Fibroblast of peridontal ligament (primary cell): Measurements from ENCODE around the gene G6PC1.
"Not testable (repeated sequence)": the region's sequence is repeated elsewhere in the genome, so short reads cannot be mapped to it uniquely, and the experiment has no call there.

Experiments
- DNase-seq: peaks from one replicate; pipeline ENCODE4 v3.0.0-alpha.2; 2010; ENCODE audit errors: extremely low read depth

The G6PC1 gene

GRCh38 chr17:42901535-42902229 is 1.1 kb downstream of the G6PC1 start:
- DNase-seq: peak; percentile 9

DNA sequence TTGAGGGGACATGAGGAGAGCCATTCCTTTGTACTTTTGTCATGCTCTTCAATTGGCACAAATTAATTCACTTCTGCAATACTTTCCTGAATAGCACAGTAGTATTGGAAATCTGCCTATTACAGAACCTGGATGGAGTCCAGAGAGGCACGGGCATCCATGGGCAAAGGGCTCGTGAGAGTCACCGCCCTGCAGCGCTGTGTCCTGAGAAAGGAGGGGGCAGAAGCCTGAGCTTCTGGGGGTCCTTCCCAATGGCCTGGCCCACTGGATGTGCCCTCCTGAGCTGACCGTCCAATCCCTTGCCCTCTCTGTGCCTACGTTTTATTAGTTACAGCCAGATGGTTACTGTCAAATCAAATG is 3.5 kb downstream of the G6PC1 start:
- DNase-seq: no peak

GRCh38 chr17:42906772-42907446 is 6.3 kb downstream of the G6PC1 start:
- DNase-seq: no peak

DNA sequence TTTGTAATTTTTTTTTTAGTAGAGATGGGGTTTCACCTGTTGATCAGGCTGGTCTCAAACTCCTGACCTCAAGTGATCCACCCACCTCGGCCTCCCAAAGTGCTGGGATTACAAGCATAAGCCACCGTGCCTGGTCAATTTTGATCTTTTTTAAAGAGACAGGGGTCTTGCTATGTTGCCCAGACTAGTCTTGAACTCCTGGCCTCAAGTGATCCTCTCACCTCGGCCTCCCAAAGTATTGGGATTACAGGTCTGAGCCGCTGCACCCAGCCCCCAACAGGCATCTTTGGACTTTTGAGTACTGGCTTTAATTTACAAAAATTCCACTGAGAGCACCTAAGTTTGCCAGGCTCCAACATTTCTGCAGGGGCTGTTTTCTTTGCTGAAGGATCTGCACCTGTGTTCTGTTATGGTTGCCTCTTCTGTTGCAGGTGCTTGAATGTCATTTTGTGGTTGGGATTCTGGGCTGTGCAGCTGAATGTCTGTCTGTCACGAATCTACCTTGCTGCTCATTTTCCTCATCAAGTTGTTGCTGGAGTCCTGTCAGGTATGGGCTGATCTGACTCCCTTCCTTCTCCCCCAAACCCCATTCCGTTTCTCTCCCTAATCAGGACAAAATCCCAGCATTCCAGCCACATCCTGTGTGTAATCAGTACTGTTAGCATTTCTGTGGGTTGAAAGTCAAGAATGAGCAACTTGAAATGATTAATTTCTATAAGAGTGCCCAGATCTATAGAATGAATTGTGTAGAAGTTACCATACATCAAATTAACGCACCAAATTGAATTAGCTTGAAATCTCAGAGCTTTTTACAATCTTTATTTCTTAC is 8.5 kb downstream of the G6PC1 start:
- peak; percentile 54 for DNase-seq

DNA sequence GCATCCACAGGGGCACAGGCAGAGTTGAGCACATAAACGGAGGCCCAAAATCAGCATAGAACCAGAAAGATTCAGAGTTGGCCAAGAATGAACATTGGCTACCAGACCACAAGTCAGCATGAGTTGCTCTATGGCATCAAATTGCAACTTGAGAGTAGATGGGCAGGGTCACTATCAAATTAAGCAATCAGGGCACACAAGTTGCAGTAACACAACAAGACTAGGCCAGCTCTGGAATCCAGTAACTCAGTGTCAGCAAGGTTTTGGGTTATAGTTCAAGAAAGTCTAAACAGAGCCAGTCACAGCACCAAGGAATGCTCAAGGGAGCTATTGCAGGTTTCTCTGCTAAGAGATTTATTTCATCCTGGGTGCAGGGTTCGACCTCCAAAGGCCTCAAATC is 12.9 kb downstream of the G6PC1 start:
- peak; percentile 73 for DNase-seq

DNA sequence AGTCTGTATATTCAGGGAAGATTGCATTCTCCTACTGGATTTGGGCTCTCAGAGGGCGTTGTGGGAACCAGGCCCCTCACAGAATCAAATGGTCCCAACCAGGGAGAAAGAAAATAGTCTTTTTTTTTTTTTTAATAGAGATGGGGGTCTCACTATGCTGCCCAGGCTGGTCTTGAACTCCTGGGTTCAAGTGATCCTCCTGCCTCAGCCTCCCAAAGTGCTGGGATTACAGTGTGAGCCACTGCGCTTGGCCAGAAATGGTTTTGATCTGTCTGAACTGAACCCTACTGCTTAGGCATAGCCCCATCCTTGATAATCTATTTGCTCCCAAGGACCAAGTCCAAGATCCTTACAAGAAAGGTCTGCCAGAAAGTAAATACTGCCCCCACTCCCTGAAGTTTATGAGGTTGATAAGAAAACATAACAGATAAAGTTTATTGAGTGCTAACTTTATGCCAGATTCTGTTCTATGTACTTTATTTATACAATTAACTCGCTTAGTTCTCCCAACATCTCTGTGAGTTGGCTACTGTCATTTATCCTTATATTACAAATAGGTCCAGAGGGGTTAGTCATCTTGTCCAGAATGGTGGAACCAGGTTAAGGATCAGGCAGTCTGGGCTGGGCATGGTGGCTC is 13.5 kb downstream of the G6PC1 start:
- no peak for DNase-seq

GRCh38 chr17:42915288-42915687 is 14.7 kb downstream of the G6PC1 start:
- not testable (repeated sequence) for DNase-seq

GRCh38 chr17:42916388-42917235 is 16.0 kb downstream of the G6PC1 start:
- DNase-seq: peak; percentile 32

- no peak for DNase-seq
These were observed 16.6 kb downstream of the G6PC1 start for GRCh38 chr17:42917236-42917603.

DNA sequence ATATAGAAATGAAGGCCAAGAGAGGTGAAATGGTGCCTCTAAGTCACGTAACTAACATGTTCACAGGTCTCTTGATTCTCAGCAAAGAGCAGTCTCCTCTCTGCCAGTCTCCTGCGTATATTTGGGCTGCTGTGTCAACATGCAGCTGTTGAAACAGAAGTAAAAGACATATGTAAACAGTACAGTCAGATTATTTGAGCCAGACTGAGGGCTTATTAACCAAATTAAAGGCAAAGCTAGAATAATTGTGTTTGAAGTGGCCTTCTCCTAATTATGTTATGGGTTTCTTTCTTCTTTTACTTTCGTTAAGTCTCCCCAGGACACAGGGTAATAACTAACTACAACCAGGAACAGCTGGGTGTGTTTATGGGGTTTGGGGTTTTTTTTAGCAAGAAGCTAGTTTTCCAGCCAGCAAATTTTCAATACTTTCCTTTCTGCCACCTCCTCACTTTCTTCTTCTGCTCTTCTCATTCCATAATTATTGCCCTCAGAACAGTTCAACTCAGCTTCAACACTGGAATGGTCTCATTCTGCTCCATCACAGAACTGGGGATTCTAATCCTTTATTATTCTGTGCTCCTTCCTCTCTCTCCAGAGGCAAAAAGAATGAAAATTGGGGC is 18.4 kb downstream of the G6PC1 start:
- DNase-seq: peak; percentile 42

DNA sequence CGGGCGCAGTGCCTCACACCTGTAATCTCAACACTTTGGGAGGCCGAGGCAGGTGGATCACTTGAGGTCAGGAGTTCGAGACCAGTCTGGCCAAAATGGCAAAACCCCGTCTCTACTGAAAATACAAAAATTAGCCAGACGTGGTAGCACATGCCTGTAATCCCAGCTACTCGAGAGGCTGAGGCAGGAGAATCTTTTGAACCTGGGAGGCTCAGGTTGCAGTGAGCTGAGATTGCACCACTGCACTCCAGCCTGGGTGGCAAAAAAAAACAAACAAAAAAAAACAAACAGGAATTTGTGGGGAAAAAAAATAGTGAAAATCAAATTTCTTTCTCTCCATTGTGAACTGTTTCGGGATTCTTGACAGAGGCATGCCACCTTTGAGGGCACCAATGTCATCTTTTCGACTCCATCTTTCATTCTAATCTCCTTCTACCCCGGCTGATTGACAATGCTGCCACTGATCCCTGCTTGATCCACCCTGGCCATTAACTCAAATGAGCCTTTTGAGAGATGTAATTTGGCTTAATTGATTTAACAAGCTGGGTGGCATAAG is 19.0 kb downstream of the G6PC1 start:
- not testable (repeated sequence) for DNase-seq

DNA sequence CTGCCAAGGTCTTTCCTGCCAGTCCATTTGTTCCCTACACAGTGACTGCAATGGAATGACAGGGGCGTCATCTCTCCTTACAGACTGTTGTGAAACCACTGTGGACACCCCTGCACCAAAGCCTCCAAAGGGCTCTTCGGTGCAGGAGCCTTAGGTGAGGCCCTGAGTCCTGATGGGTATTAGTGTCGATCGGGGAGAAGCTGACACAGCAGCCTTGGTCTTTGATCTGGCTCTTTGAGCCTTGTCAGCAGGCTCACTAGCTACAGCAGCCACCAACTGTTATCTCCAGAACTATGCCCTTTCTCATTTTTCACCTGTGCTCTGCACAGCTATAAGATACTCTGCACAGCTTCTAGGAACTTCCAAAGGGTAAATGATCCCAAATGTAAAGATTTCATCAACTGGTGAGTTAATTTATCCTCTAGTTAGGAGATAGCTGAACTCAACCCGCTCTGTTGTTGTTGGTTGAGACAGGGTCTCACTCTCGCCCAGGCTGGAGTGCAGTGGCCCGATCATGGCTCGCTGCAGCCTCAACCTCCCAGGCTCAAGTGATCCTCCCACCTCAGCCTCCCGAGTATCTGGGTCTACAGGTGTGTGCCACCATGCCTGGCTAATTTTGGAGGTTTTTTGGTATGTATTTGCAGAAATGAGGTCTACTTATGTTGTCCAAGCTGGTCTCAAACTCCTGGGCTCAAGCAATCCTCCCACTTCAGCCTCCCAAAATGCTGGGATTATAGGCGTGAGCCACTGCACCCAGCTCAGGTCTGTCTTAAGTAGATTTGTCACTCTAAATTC is 19.7 kb downstream of the G6PC1 start:
- no peak for DNase-seq

GRCh38 chr17:42920922-42921321 is 20.3 kb downstream of the G6PC1 start:
- no peak for DNase-seq

DNA sequence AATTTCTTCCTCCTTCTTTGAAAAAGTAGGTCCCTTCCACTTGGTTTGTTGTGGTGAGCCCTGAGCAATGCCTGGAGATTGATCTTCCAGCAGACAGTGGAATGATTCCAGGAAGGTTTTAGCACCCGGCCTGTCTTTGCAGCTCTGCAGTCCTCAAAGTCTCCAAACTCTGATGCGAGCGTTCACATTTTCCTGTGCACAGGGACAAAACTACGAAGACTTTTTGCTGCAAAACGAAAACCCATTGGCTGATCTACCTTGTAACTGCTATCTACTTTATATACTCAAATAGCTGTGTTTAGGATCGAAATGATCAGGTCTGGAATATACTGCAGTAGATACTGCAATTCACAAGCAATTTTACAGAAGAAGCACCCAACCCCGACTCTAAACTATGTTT is 21.7 kb downstream of the G6PC1 start:
- DNase-seq: no peak

GRCh38 chr17:42923472-42923871 is 22.9 kb downstream of the G6PC1 start:
- DNase-seq: not testable (repeated sequence)

- no peak for DNase-seq
These were observed 24.3 kb downstream of the G6PC1 start for GRCh38 chr17:42924891-42925290.

DNA sequence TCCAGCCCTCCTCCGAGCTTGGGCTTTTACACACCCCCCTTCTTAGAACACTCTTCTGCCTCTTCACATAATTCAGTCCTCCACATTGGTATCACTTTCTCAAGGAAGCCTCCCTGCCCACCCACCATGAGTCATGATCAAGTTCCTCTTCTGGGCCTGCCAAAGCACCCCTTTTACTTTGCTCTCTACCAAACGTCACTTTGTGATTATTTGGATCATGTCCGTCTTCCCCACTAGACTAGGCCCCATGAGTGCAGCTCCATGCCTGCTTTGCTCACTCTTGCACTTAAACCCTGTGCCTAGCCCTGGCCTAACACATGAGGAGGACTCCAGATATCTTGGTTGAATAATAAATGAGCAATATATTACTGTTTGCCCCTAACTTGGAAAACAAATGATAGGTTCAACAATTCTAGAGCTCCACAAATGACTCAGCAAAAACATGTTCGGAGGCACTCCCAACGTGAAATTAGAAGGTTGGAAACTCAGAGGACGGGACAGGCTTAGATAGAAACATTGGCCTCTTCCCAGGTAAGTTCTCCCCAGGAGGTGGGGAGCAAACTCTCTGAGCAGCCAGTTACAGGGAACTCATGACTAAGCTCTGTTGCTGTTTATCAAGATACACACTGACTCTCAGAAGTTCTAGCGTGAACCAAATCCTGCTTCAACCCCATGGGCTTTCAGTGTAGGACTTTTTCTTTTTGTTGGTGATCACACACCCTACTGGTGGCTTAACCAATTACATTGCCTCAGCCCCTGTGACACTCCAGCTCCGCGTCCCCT is 28.3 kb downstream of the G6PC1 start:
- peak; percentile 93 for DNase-seq

GRCh38 chr17:42929497-42929844 is 28.9 kb downstream of the G6PC1 start:
- DNase-seq: no peak
